ENCODE data around the gene TMEM144.

TMEM144 gene

DNA sequence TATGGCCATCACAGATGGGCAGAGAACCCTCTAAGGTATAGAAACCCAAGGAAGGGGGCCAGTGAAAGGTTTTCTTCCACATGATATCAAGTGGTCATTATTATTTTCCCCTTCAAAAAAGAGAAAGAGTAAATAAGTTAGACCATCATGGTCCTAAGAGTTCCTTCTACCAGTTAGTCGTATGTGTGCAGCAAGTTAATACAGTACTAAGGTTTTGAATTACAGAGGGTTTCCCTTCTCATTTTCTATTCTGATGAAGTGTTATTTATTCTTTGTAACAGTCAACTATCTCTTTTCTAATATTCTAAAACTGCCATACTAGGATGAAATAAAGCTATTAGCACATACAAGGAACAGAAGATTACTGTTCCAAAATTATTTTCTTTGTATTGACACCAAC lies 94.4 kb downstream of the TMEM144 start:
- DNase-seq (ENCODE audit: low read depth, low spot score): no peak
- CTCF ChIA-PET: no interaction called here
- POLR2A ChIA-PET: no interaction called here

More for the DNA sequence above, 94.4 kb downstream of the TMEM144 start:
- H3K4me3 ChIP-seq (ENCODE audit: low read depth, low read length): no peak overlapping the region
- TF ChIP-seq, protein P1, sequence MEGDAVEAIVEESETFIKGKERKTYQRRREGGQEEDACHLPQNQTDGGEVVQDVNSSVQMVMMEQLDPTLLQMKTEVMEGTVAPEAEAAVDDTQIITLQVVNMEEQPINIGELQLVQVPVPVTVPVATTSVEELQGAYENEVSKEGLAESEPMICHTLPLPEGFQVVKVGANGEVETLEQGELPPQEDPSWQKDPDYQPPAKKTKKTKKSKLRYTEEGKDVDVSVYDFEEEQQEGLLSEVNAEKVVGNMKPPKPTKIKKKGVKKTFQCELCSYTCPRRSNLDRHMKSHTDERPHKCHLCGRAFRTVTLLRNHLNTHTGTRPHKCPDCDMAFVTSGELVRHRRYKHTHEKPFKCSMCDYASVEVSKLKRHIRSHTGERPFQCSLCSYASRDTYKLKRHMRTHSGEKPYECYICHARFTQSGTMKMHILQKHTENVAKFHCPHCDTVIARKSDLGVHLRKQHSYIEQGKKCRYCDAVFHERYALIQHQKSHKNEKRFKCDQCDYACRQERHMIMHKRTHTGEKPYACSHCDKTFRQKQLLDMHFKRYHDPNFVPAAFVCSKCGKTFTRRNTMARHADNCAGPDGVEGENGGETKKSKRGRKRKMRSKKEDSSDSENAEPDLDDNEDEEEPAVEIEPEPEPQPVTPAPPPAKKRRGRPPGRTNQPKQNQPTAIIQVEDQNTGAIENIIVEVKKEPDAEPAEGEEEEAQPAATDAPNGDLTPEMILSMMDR (IDR thresholded peaks at IDR 0.05; ENCODE audit: insufficient read depth, low read length, missing control alignments): no peak

Measured in AG04449 (cell line).